ENCODE results near the gene ANKRD27.

The ANKRD27 gene

DNA sequence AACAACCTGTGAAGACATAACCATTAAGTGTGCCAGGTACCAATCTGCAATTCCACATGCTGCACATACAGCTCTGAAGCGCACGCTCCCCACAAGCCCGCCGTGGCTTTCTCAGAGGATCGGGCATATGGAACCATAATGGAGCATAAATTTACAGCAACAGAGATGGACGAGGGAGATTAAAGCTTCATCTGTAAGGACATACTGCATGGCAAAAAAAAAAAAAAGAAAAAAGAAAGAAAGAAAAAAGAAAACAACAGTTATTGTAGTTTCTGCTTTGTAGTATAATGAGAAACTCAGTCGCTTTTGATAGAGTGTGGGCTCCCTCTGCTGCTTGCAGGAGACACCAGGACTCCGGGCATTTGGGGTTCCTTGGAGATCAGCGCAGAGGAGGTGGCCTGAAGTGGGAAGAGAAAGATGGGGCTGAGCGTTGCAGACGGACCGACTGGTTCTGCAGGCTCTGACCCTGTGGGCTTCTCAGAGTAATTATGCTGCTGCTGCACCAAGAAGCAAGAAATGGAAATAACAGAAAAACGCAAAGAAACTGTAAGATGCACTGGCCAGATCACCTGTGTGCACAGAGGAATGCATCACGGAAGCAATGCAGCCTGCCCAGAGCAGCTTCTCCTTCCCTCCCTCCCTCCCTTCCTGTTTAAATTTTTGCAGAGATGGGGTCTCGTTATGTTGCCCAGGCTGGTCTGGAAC, 104.7 kb downstream of the ANKRD27 start:
- ATAC-seq: peak; percentile 100
- TF ChIP-seq POU6F1 (CRISPR knock-in tag; IDR thresholded peaks at IDR 0.05; ENCODE audit: borderline replicate concordance, low read depth) (no peak), BACH2 (CRISPR knock-in tag; IDR thresholded peaks at IDR 0.05; ENCODE audit: borderline replicate concordance) (no peak), PPARA (CRISPR knock-in tag; IDR thresholded peaks at IDR 0.05; ENCODE audit: borderline replicate concordance) (no peak), ZFP30 (CRISPR knock-in tag; IDR thresholded peaks at IDR 0.05) (no peak), ZFP3 (CRISPR knock-in tag; IDR thresholded peaks at IDR 0.05) (no peak), GLIS3 (CRISPR knock-in tag; IDR thresholded peaks at IDR 0.05) (no peak), TOX (CRISPR knock-in tag; IDR thresholded peaks at IDR 0.05; ENCODE audit: borderline replicate concordance) (no peak), OSR1 (CRISPR knock-in tag; IDR thresholded peaks at IDR 0.05) (no peak), RARB (CRISPR knock-in tag; IDR thresholded peaks at IDR 0.05) (no peak), SNAI2 (CRISPR knock-in tag; IDR thresholded peaks at IDR 0.05) (no peak), ZNF70 (CRISPR knock-in tag; IDR thresholded peaks at IDR 0.05) (no peak), ISL1 (CRISPR knock-in tag; IDR thresholded peaks at IDR 0.05) (no peak), ZNF8 (CRISPR knock-in tag; IDR thresholded peaks at IDR 0.05) (no peak), CREB5 (CRISPR knock-in tag; IDR thresholded peaks at IDR 0.05; ENCODE audit: low read depth) (no peak), ESRRG (CRISPR knock-in tag; IDR thresholded peaks at IDR 0.05) (no peak)
- TF ChIP-seq, protein P1, sequence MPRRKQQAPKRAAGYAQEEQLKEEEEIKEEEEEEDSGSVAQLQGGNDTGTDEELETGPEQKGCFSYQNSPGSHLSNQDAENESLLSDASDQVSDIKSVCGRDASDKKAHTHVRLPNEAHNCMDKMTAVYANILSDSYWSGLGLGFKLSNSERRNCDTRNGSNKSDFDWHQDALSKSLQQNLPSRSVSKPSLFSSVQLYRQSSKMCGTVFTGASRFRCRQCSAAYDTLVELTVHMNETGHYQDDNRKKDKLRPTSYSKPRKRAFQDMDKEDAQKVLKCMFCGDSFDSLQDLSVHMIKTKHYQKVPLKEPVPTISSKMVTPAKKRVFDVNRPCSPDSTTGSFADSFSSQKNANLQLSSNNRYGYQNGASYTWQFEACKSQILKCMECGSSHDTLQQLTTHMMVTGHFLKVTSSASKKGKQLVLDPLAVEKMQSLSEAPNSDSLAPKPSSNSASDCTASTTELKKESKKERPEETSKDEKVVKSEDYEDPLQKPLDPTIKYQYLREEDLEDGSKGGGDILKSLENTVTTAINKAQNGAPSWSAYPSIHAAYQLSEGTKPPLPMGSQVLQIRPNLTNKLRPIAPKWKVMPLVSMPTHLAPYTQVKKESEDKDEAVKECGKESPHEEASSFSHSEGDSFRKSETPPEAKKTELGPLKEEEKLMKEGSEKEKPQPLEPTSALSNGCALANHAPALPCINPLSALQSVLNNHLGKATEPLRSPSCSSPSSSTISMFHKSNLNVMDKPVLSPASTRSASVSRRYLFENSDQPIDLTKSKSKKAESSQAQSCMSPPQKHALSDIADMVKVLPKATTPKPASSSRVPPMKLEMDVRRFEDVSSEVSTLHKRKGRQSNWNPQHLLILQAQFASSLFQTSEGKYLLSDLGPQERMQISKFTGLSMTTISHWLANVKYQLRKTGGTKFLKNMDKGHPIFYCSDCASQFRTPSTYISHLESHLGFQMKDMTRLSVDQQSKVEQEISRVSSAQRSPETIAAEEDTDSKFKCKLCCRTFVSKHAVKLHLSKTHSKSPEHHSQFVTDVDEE (CRISPR knock-in tag; IDR thresholded peaks at IDR 0.05): no peak
- TF ChIP-seq, protein P2, sequence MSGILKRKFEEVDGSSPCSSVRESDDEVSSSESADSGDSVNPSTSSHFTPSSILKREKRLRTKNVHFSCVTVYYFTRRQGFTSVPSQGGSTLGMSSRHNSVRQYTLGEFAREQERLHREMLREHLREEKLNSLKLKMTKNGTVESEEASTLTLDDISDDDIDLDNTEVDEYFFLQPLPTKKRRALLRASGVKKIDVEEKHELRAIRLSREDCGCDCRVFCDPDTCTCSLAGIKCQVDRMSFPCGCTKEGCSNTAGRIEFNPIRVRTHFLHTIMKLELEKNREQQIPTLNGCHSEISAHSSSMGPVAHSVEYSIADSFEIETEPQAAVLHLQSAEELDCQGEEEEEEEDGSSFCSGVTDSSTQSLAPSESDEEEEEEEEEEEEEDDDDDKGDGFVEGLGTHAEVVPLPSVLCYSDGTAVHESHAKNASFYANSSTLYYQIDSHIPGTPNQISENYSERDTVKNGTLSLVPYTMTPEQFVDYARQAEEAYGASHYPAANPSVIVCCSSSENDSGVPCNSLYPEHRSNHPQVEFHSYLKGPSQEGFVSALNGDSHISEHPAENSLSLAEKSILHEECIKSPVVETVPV (CRISPR knock-in tag; IDR thresholded peaks at IDR 0.05): no peak

GRCh38 chr19:32567486-32567885, 107.5 kb downstream of the ANKRD27 start:
- TF ChIP-seq ZC3H10 (CRISPR knock-in tag; IDR thresholded peaks at IDR 0.05) (no peak), OSR1 (CRISPR knock-in tag; IDR thresholded peaks at IDR 0.05) (no peak), TOX (CRISPR knock-in tag; IDR thresholded peaks at IDR 0.05; ENCODE audit: borderline replicate concordance) (no peak), ZNF70 (CRISPR knock-in tag; IDR thresholded peaks at IDR 0.05) (no peak), TCF4 (CRISPR knock-in tag; IDR thresholded peaks at IDR 0.05; ENCODE audit: borderline replicate concordance) (no peak), BACH2 (CRISPR knock-in tag; IDR thresholded peaks at IDR 0.05; ENCODE audit: borderline replicate concordance) (no peak), ZFP3 (CRISPR knock-in tag; IDR thresholded peaks at IDR 0.05) (no peak), SNAI2 (CRISPR knock-in tag; IDR thresholded peaks at IDR 0.05) (no peak), ARNTL (CRISPR knock-in tag; IDR thresholded peaks at IDR 0.05; ENCODE audit: borderline replicate concordance, low read depth) (no peak), ZNF8 (CRISPR knock-in tag; IDR thresholded peaks at IDR 0.05) (no peak)
- TF ChIP-seq, protein P3, sequence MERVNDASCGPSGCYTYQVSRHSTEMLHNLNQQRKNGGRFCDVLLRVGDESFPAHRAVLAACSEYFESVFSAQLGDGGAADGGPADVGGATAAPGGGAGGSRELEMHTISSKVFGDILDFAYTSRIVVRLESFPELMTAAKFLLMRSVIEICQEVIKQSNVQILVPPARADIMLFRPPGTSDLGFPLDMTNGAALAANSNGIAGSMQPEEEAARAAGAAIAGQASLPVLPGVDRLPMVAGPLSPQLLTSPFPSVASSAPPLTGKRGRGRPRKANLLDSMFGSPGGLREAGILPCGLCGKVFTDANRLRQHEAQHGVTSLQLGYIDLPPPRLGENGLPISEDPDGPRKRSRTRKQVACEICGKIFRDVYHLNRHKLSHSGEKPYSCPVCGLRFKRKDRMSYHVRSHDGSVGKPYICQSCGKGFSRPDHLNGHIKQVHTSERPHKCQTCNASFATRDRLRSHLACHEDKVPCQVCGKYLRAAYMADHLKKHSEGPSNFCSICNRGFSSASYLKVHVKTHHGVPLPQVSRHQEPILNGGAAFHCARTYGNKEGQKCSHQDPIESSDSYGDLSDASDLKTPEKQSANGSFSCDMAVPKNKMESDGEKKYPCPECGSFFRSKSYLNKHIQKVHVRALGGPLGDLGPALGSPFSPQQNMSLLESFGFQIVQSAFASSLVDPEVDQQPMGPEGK (CRISPR knock-in tag; IDR thresholded peaks at IDR 0.05; ENCODE audit: borderline replicate concordance): no peak
- ATAC-seq: no peak
